AG09319 (cell line): ENCODE results near the gene RANGRF.

Experiments used
- DNase-seq: peaks from one replicate; pipeline ENCODE4 v3.0.0-alpha.2; 2010; ENCODE audit warnings: low read depth; ENCODE audit errors: extremely low read depth
- CTCF ChIP-seq: IDR thresholded peaks from 2 replicates; pipeline ENCODE4 v1.5.1; 2011; ENCODE audit warnings: low read depth, mild to moderate bottlenecking, inconsistent platforms, low read length, moderate library complexity

The RANGRF gene

GRCh38 chr17:8254881-8255280, 33.6 kb upstream of the RANGRF start:
- no peak for DNase-seq
- no peak for TF ChIP-seq CTCF

GRCh38 chr17:8255499-8255898, 33.0 kb upstream of the RANGRF start:
- no peak; the same call in 1 of the 2 replicates for TF ChIP-seq CTCF
- DNase-seq, result no peak

GRCh38 chr17:8256291-8256690, 32.2 kb upstream of the RANGRF start:
- no peak for DNase-seq
- no peak for TF ChIP-seq CTCF

- TF ChIP-seq CTCF, result no peak
- DNase-seq, result no peak
Observed at GRCh38 chr17:8256691-8257090, 31.8 kb upstream of the RANGRF start.

- TF ChIP-seq CTCF, result no peak
Observed at GRCh38 chr17:8257801-8258200, 30.7 kb upstream of the RANGRF start.

GRCh38 chr17:8264320-8264719, 24.1 kb upstream of the RANGRF start:
- DNase-seq, result no peak
- no peak for TF ChIP-seq CTCF

More at GRCh38 chr17:8257801-8258200, 30.7 kb upstream of the RANGRF start:
- no peak for DNase-seq

- no peak for DNase-seq
- no peak for TF ChIP-seq CTCF
Observed at GRCh38 chr17:8264836-8265542, 23.5 kb upstream of the RANGRF start.
